ENCODE results near the gene SLC6A20. TPM values are rescaled to one million over a fixed set of nuclear protein-coding genes. Genes with fewer than 3 reads are reported as not detected.

SLC6A20 gene
- total and polyA plus RNA-seq, 2 donors from 2014 or later = 0.37 to 35.2 TPM

DNA sequence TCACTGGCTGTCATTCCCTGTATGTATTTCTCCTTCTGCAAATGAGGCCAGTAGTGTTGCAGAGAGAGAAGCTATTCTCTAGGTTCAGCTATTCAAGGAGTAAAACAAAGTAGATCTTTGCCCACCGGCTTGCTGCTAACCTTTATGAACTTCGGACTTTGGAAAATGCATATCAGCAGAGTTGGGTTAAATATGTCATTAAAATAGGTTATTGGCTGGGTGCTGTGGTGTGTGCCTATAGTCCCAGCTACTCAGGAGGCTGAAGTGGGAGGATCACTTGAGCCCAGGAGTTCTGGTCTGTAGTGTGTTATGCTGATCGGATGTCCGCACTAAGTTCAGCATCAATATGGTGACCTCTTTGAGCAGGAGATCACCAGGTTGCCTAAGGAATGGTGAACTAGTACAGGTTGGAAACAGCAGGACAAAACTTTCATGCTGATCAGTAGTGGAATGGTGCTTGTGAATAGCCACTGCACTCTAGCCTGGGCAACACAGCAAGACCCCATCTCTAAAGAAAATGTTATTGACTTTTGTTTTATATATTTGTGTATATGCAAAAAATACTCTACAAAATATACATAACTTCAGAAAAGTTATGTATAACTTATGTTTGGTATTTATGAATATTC, 53.8 kb downstream of the SLC6A20 start:
- Histone ChIP-seq H3K4me1 (ENCODE audit: control insufficient read depth in 2 of 3, insufficient read depth in 2 of 3, low read depth in 1 of 3, low read length in 3 of 3) (no peaks in the 10 kb centered on the region), H3K9me3 (ENCODE audit: control insufficient read depth in 2 of 3, insufficient read depth in 1 of 3, low read length in 3 of 3) (no peaks in the 10 kb centered on the region), H3K36me3 (ENCODE audit: control insufficient read depth in 2 of 3, insufficient read depth in 3 of 3, low read length in 3 of 3) (peaks cover 7 to 52% (median 32%) of the 10 kb centered on the region in 3 donors), H3K27me3 (ENCODE audit: control insufficient read depth, insufficient read depth, low read length) (no peaks in the 10 kb centered on the region), H3K27ac (ENCODE audit: low read depth in 2 of 2, low read length in 2 of 2) (no peak overlapping the region), H3K4me3 (ENCODE audit: low read length in 3 of 3) (no peak overlapping the region), H3K9ac (ENCODE audit: low read length in 3 of 3) (no peak overlapping the region)
- FAIRE-seq (peak; percentile 62), DNase-seq (no peak)
- intact Hi-C loops (cut with DNase I) = no loop called here
- TF ChIP-seq CTCF (IDR thresholded peaks at IDR 0.05; ENCODE audit: borderline replicate concordance, extremely low read depth, insufficient read depth) = no peak

DNA sequence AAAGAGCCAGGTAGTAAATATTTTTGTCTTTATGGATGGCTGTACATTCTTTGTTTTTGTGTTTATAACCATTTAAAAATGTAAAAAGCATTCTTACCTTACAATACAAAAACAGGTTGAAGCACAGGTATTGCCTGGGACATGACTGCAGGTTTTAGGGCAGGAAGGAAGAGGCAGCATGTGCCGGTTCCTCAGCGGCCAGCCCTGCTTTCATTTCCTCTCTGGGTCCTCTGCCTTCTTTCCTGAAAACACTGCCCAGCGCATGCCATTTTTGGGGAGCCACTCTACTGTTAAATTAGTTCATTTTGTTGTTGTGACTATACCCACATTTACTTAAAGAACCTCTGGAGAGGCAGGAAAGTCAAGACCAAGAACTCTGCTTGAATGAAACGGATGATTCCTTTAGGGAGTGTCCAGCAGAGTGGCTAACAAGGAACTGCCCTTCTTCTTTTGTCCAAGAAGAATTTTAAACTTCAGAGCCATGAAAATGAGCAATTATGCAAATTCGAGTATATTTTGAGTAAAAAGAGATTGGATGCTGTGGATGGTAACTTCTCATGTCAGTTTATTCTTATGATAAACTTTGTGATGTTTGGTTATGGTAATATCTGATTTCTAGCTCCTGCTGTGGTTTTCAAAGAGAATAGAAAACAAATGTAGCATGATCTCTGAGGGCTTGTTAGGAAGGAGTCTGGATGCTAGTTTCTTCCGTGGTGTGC, 54.4 kb downstream of the SLC6A20 start:
- FAIRE-seq = no peak
- no peaks in the 10 kb centered on the region for H3K27me3 ChIP-seq (ENCODE audit: control insufficient read depth, insufficient read depth, low read length)
- TF ChIP-seq CTCF (IDR thresholded peaks at IDR 0.05; ENCODE audit: borderline replicate concordance, extremely low read depth, insufficient read depth) = no peak

DNA sequence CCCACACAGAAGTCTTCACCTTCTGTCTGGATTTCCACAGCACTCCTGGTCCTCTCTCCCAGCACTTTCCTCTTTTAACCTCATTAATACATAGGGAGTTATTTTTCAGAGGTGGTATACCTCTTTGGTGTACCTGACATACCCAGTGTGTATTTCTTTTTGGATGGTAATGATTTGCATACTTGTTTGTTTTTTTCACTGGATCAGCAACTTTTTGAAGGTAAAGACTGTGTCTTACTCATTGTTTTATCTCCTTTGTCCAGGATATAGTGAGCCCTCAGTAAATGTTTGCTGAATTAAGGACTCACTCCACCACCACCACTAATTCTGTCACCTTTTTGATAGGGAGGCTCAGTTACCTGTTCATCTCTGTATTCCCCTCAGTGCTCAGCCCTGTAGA, 55.1 kb downstream of the SLC6A20 start:
- no peak overlapping the region for H3K9ac ChIP-seq (ENCODE audit: low read length in 3 of 3)
- peaks cover 7 to 64% (median 38%) of the 10 kb centered on the region in 3 donors for H3K36me3 ChIP-seq (ENCODE audit: control insufficient read depth in 2 of 3, insufficient read depth in 3 of 3, low read length in 3 of 3)
- H3K4me3 ChIP-seq (ENCODE audit: low read length in 3 of 3) = no peak overlapping the region
- H3K27me3 ChIP-seq (ENCODE audit: control insufficient read depth, insufficient read depth, low read length) = no peaks in the 10 kb centered on the region
- no peaks in the 10 kb centered on the region for H3K9me3 ChIP-seq (ENCODE audit: control insufficient read depth in 2 of 3, insufficient read depth in 1 of 3, low read length in 3 of 3)
- intact Hi-C loops (cut with DNase I) = no loop called here
- FAIRE-seq (no peak), DNase-seq (no peak)
- TF ChIP-seq CTCF (IDR thresholded peaks at IDR 0.05; ENCODE audit: borderline replicate concordance, extremely low read depth, insufficient read depth) = no peak
- H3K4me1 ChIP-seq (ENCODE audit: control insufficient read depth in 2 of 3, insufficient read depth in 2 of 3, low read depth in 1 of 3, low read length in 3 of 3) = no peaks in the 10 kb centered on the region
- no peak overlapping the region for H3K27ac ChIP-seq (ENCODE audit: low read depth in 2 of 2, low read length in 2 of 2)

More for the DNA sequence above, 54.4 kb downstream of the SLC6A20 start:
- intact Hi-C loops (cut with DNase I) = no loop called here
- H3K27ac ChIP-seq (ENCODE audit: low read depth in 2 of 2, low read length in 2 of 2) = no peak overlapping the region
- no peak overlapping the region for H3K4me3 ChIP-seq (ENCODE audit: low read length in 3 of 3)
- no peak for DNase-seq
- H3K9ac ChIP-seq (ENCODE audit: low read length in 3 of 3) = no peak overlapping the region
- H3K4me1 ChIP-seq (ENCODE audit: control insufficient read depth in 2 of 3, insufficient read depth in 2 of 3, low read depth in 1 of 3, low read length in 3 of 3) = no peaks in the 10 kb centered on the region
- peaks cover 7 to 59% (median 32%) of the 10 kb centered on the region in 3 donors for H3K36me3 ChIP-seq (ENCODE audit: control insufficient read depth in 2 of 3, insufficient read depth in 3 of 3, low read length in 3 of 3)
- H3K9me3 ChIP-seq (ENCODE audit: control insufficient read depth in 2 of 3, insufficient read depth in 1 of 3, low read length in 3 of 3) = no peaks in the 10 kb centered on the region

Data from kidney (tissue), 14 donors.